NOMO-1 treated with dmso at 0.1 percent for 144 hours (cell line): ENCODE data around the gene UBN1.

Experiments
- DNase-seq: peaks from one replicate; lab custom pipeline; 2025; ENCODE audit not compliant: unreplicated experiment; lab: John Stamatoyannopoulos, UW

The UBN1 gene

GRCh38 chr16:4904108-4904941 is 57.0 kb downstream of the UBN1 start:
- no peak for DNase-seq

- DNase-seq: no peak
Observed at GRCh38 chr16:4904942-4905615, 57.8 kb downstream of the UBN1 start.

- no peak for DNase-seq
Observed at GRCh38 chr16:4908854-4909401, 61.6 kb downstream of the UBN1 start.

GRCh38 chr16:4909825-4910224 is 62.5 kb downstream of the UBN1 start:
- DNase-seq: no peak

- no peak for DNase-seq
Observed at GRCh38 chr16:4910828-4911227, 63.5 kb downstream of the UBN1 start.

GRCh38 chr16:4911970-4912386 is 64.7 kb downstream of the UBN1 start:
- DNase-seq: no peak

- no peak for DNase-seq
Observed at GRCh38 chr16:4913130-4913773, 66.0 kb downstream of the UBN1 start.

GRCh38 chr16:4913774-4914525 is 66.7 kb downstream of the UBN1 start:
- DNase-seq: no peak

- DNase-seq: no peak
Observed at GRCh38 chr16:4914528-4915225, 67.4 kb downstream of the UBN1 start.

- no peak for DNase-seq
Observed at GRCh38 chr16:4915226-4915761, 68.0 kb downstream of the UBN1 start.

- DNase-seq: no peak
Observed at GRCh38 chr16:4917117-4917516, 69.8 kb downstream of the UBN1 start.

- DNase-seq: no peak
Observed at GRCh38 chr16:4918781-4919251, 71.5 kb downstream of the UBN1 start.

- no peak for DNase-seq
Observed at GRCh38 chr16:4920826-4921225, 73.5 kb downstream of the UBN1 start.

GRCh38 chr16:4922721-4923342 is 75.6 kb downstream of the UBN1 start:
- no peak for DNase-seq

- no peak for DNase-seq
Observed at GRCh38 chr16:4923853-4924252, 76.6 kb downstream of the UBN1 start.

- no peak for DNase-seq
Observed at GRCh38 chr16:4924593-4925292, 77.5 kb downstream of the UBN1 start.

GRCh38 chr16:4925293-4925607 is 78.0 kb downstream of the UBN1 start:
- no peak for DNase-seq

- DNase-seq: no peak
Observed at GRCh38 chr16:4925791-4926190, 78.5 kb downstream of the UBN1 start.

GRCh38 chr16:4926928-4927327 is 79.6 kb downstream of the UBN1 start:
- DNase-seq: no peak
